WTC11 (cell line): Measurements from ENCODE around the gene NID2. TPM values are rescaled to one million over a fixed set of nuclear protein-coding genes. Genes with fewer than 3 reads are reported as not detected.

ENCODE experiments used
- ATAC-seq: fragments of 200-7000 bp; cut with Tn5 transposase; 2 replicates; pipeline ENCODE4 v1.10.0; 2021; ENCODE audit warnings: mild to moderate bottlenecking, moderate library complexity
- CTCF ChIA-PET: fragments of 300-600 bp; sonication (Branson Sonifier 250); formaldehyde crosslinking; loops from one replicate; lab custom pipeline; 2021; ENCODE audit warnings: antibody characterized with exemption; lab: Charles Lee
- POLR2A ChIA-PET: fragments of 350-600 bp; sonication (Branson Sonifier 250); formaldehyde crosslinking; loops from one replicate; lab custom pipeline; 2021; ENCODE audit warnings: antibody characterized with exemption; lab: Charles Lee
- DNase-seq: peaks from one replicate; pipeline ENCODE4 v3.0.0; 2021; ENCODE audit warnings: low spot score
- H3K27ac Mint-ChIP-seq: 2 replicates; pipeline ENCODE4 v1.8.0; 2021; ENCODE audit warnings: mixed read lengths
- H3K27me3 Mint-ChIP-seq: 2 replicates; pipeline ENCODE4 v1.8.0; 2021; ENCODE audit warnings: low read depth, mild to moderate bottlenecking, moderate library complexity, mixed read lengths
- H3K36me3 Mint-ChIP-seq: 2 replicates; pipeline ENCODE4 v1.8.0; 2021; ENCODE audit warnings: mixed read lengths
- H3K4me1 Mint-ChIP-seq: 2 replicates; pipeline ENCODE4 v1.8.0; 2022; ENCODE audit warnings: mixed read lengths
- H3K4me3 Mint-ChIP-seq: 2 replicates; pipeline ENCODE4 v1.8.0; 2021; ENCODE audit warnings: mild to moderate bottlenecking, moderate library complexity, mixed read lengths
- H3K9me3 Mint-ChIP-seq: 2 replicates; pipeline ENCODE4 v1.8.0; 2021; ENCODE audit warnings: mixed read lengths
- ATF2 ChIP-seq: sonication (generic); formaldehyde crosslinking; IDR thresholded peaks from 2 replicates; pipeline ENCODE4 v1.8.1; 2022; ENCODE audit warnings: low read depth, missing genetic modification reagents, borderline replicate concordance
- CBFB ChIP-seq: sonication (generic); formaldehyde crosslinking; IDR thresholded peaks from 2 replicates; pipeline ENCODE4 v1.8.1; 2022; ENCODE audit warnings: mild to moderate bottlenecking, low read depth, missing genetic modification reagents
- CREB1 ChIP-seq: sonication (generic); formaldehyde crosslinking; IDR thresholded peaks from 2 replicates; pipeline ENCODE4 v1.8.0; 2023; ENCODE audit warnings: mild to moderate bottlenecking, missing genetic modification reagents
- CTCF ChIP-seq: fragments of 200-600 bp; IDR thresholded peaks from 2 replicates; pipeline ENCODE4 v1.8.0; 2022; ENCODE audit warnings: antibody characterized with exemption
- ELF4 ChIP-seq: sonication (generic); formaldehyde crosslinking; IDR thresholded peaks from 2 replicates; pipeline ENCODE4 v1.8.1; 2022; ENCODE audit warnings: low read depth, mild to moderate bottlenecking, moderate library complexity, missing genetic modification reagents
- GRHL2 ChIP-seq: fragments of 250-450 bp; sonication (Bioruptor Pico); IDR thresholded peaks from 2 replicates; pipeline ENCODE4 v1.8.0; 2022; ENCODE audit warnings: mild to moderate bottlenecking, moderate library complexity; ENCODE audit not compliant: insufficient replicate concordance, severe bottlenecking
- HMGA2 ChIP-seq: fragments of 250-450 bp; sonication (Bioruptor Pico); IDR thresholded peaks from 2 replicates; pipeline ENCODE4 v1.4.0; 2021; ENCODE audit warnings: mild to moderate bottlenecking, moderate library complexity
- IRF2 ChIP-seq: sonication (generic); formaldehyde crosslinking; IDR thresholded peaks from 2 replicates; pipeline ENCODE4 v1.8.0; 2022; ENCODE audit warnings: low read depth, missing genetic modification reagents, borderline replicate concordance
- JUN ChIP-seq: sonication (generic); formaldehyde crosslinking; IDR thresholded peaks from 2 replicates; pipeline ENCODE4 v1.8.0; 2023; ENCODE audit warnings: mild to moderate bottlenecking, missing genetic modification reagents
- MYBL2 ChIP-seq: sonication (generic); formaldehyde crosslinking; IDR thresholded peaks from 2 replicates; pipeline ENCODE4 v1.8.1; 2023; ENCODE audit warnings: mild to moderate bottlenecking, moderate library complexity, missing genetic modification reagents
- NFE2L1 ChIP-seq: sonication (generic); formaldehyde crosslinking; IDR thresholded peaks from 2 replicates; pipeline ENCODE4 v1.8.1; 2023; ENCODE audit warnings: missing genetic modification reagents
- NFYB ChIP-seq: sonication (generic); formaldehyde crosslinking; conservative IDR thresholded peaks from 2 replicates; pipeline ENCODE4 v1.8.0; 2022; ENCODE audit warnings: low read depth, missing genetic modification reagents
- NR2C2 ChIP-seq: sonication (generic); formaldehyde crosslinking; IDR thresholded peaks from 2 replicates; pipeline ENCODE4 v1.8.0; 2022; ENCODE audit warnings: mild to moderate bottlenecking, missing genetic modification reagents
- OVOL2 ChIP-seq: fragments of 250-450 bp; sonication (Bioruptor Pico); IDR thresholded peaks from 2 replicates; pipeline ENCODE4 v1.9.0; 2021; ENCODE audit warnings: mild to moderate bottlenecking, borderline replicate concordance
- PRRX2 ChIP-seq: fragments of 250-450 bp; sonication (Bioruptor Pico); IDR thresholded peaks from 2 replicates; pipeline ENCODE4 v1.8.0; 2021; ENCODE audit warnings: mild to moderate bottlenecking
- SMAD3 ChIP-seq: sonication (generic); formaldehyde crosslinking; IDR thresholded peaks from 2 replicates; pipeline ENCODE4 v1.8.0; 2022; ENCODE audit warnings: missing genetic modification reagents, mild to moderate bottlenecking, borderline replicate concordance
- SMAD4 ChIP-seq: sonication (generic); formaldehyde crosslinking; IDR thresholded peaks from 2 replicates; pipeline ENCODE4 v1.8.0; 2022; ENCODE audit warnings: mild to moderate bottlenecking, missing genetic modification reagents
- TEAD4 ChIP-seq: sonication (generic); formaldehyde crosslinking; IDR thresholded peaks from 2 replicates; pipeline ENCODE4 v1.8.0; 2022; ENCODE audit warnings: mild to moderate bottlenecking, missing genetic modification reagents
- USF1 ChIP-seq: sonication (generic); formaldehyde crosslinking; IDR thresholded peaks from 2 replicates; pipeline ENCODE4 v1.8.0; 2022; ENCODE audit warnings: mild to moderate bottlenecking, missing genetic modification reagents
- ZNF219 ChIP-seq: sonication (generic); formaldehyde crosslinking; IDR thresholded peaks from 2 replicates; pipeline ENCODE4 v1.8.0; 2023; ENCODE audit warnings: missing genetic modification reagents, mild to moderate bottlenecking, borderline replicate concordance
- ZNF317 ChIP-seq: sonication (generic); formaldehyde crosslinking; IDR thresholded peaks from 2 replicates; pipeline ENCODE4 v1.8.1; 2023; ENCODE audit warnings: low read depth, mild to moderate bottlenecking, moderate library complexity, missing genetic modification reagents, borderline replicate concordance
- ZNF416 ChIP-seq: fragments of 250-450 bp; sonication (Bioruptor Pico); IDR thresholded peaks from 2 replicates; pipeline ENCODE4 v1.9.0; 2021; ENCODE audit warnings: mild to moderate bottlenecking, inconsistent platforms
- ZNF512 ChIP-seq: sonication (generic); formaldehyde crosslinking; IDR thresholded peaks from 2 replicates; pipeline ENCODE4 v1.8.1; 2022; ENCODE audit warnings: missing genetic modification reagents, borderline replicate concordance
- total RNA-seq: library from RNA; stranded (reverse); gene quantifications from 3 replicates; pipeline ENCODE4 v1.2.3, GENCODE V29; 2021
- TF ChIP-seq, protein P1 (sequence below): sonication (generic); formaldehyde crosslinking; IDR thresholded peaks from 2 replicates; pipeline ENCODE4 v1.8.1; 2022; ENCODE audit warnings: mild to moderate bottlenecking, missing genetic modification reagents, moderate library complexity, borderline replicate concordance
- TF ChIP-seq, protein P2 (sequence below): fragments of 250-450 bp; sonication (Bioruptor Pico); IDR thresholded peaks from 2 replicates; pipeline ENCODE4 v1.9.0; 2021; ENCODE audit warnings: mild to moderate bottlenecking
- TF ChIP-seq, protein P3 (sequence below): sonication (generic); formaldehyde crosslinking; IDR thresholded peaks from 2 replicates; pipeline ENCODE4 v1.8.1; 2023; ENCODE audit warnings: mild to moderate bottlenecking, missing genetic modification reagents, moderate library complexity
- TF ChIP-seq, protein P4 (sequence below): sonication (generic); formaldehyde crosslinking; IDR thresholded peaks from 2 replicates; pipeline ENCODE4 v1.8.1; 2023; ENCODE audit warnings: mild to moderate bottlenecking, moderate library complexity, missing genetic modification reagents

Gene NID2
- total RNA-seq, 1 experiment from 2014 or later, result 5.4 TPM

DNA sequence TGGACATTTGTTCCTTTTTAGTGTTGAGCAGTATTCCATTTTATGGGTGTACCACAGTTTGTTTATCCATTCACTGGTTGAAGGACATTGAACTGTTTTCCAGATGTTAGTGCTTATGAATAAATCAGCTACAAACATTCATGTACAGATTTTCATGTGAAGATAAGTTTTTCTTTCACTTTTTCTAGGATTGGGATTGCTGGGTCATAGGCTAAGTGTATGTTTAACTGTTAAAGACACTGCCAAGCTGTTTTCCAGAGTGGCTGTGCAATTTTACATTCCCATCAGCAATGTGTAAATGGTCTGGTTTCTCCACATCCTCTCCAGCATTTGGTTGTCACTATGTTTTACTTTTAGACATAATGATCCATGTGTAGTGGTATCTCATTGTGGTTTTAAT, 14.0 kb upstream of the NID2 start:
- ATAC-seq (no peak), DNase-seq (no peak)
- no peak overlapping the region for H3K27ac Mint-ChIP-seq
- H3K27me3 Mint-ChIP-seq, result peaks cover 6% of the 10 kb centered on the region
- peaks cover 5% of the 10 kb centered on the region for H3K36me3 Mint-ChIP-seq
- H3K4me3 Mint-ChIP-seq, result no peak overlapping the region
- H3K9me3 Mint-ChIP-seq, result peaks cover 14% of the 10 kb centered on the region
- H3K4me1 Mint-ChIP-seq, result no peaks in the 10 kb centered on the region
- POLR2A ChIA-PET, result no interaction called here
- CTCF ChIA-PET, result no interaction called here
- TF ChIP-seq ZNF317 (CRISPR knock-in tag), result no peak
- TF ChIP-seq, protein P1, sequence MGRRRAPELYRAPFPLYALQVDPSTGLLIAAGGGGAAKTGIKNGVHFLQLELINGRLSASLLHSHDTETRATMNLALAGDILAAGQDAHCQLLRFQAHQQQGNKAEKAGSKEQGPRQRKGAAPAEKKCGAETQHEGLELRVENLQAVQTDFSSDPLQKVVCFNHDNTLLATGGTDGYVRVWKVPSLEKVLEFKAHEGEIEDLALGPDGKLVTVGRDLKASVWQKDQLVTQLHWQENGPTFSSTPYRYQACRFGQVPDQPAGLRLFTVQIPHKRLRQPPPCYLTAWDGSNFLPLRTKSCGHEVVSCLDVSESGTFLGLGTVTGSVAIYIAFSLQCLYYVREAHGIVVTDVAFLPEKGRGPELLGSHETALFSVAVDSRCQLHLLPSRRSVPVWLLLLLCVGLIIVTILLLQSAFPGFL (CRISPR knock-in tag), result no peak
- TF ChIP-seq HMGA2, result no peak
- no peak for TF ChIP-seq ATF2
- TF ChIP-seq PRRX2 (CRISPR knock-in tag), result no peak
- TF ChIP-seq SMAD4 (CRISPR knock-in tag), result no peak
- no peak for TF ChIP-seq MYBL2
- no peak for TF ChIP-seq SMAD3 (CRISPR knock-in tag)
- no peak for TF ChIP-seq TEAD4 (CRISPR knock-in tag)
- no peak for TF ChIP-seq ZNF416 (CRISPR knock-in tag)
- no peak for TF ChIP-seq CREB1 (CRISPR knock-in tag)
- TF ChIP-seq JUN, result no peak
- no peak for TF ChIP-seq ELF4
- no peak for TF ChIP-seq OVOL2 (CRISPR knock-in tag)
- no peak for TF ChIP-seq NFYB (CRISPR knock-in tag)
- no peak for TF ChIP-seq USF1 (CRISPR knock-in tag)
- TF ChIP-seq GRHL2 (CRISPR knock-in tag), result no peak
- TF ChIP-seq, all 79 proteins: peak for 0

DNA sequence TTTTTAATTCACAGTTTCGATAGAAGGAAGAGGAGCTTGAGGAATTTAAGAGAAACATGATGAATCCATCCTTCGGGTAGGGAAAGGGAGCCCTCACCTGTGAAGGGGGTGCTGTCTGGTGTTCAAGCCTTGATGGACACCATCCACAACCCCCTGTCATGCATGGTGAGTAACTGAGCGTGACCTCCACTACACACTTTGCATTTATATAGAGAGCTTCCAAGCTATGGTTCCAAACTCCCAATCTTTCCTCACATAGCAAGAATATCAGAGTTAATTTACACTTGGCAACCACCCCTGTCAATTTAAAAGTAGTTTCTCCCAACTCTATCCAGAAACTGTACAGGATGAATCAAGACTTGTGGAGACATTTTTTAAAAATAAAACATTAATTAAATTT, 13.1 kb upstream of the NID2 start:
- Mint-ChIP-seq H3K36me3 (peaks cover 5% of the 10 kb centered on the region), H3K4me1 (no peaks in the 10 kb centered on the region), H3K27me3 (peaks cover 6% of the 10 kb centered on the region), H3K4me3 (no peak overlapping the region), H3K9me3 (peaks cover 14% of the 10 kb centered on the region), H3K27ac (no peak overlapping the region)
- ChIA-PET POLR2A (interaction anchor here (1.0 kb wide), 1 partner anchor 10 kb away, joined by 3 read pairs; no protein-coding TSS in a partner anchor), CTCF (interaction anchor here (2.4 kb wide), 1 partner anchor 13 kb away, joined by 8 read pairs; the partner anchor contains the start of gene NID2)
- DNase-seq (no peak), ATAC-seq (no peak)
- TF ChIP-seq NFE2L1 (no peak), OVOL2 (CRISPR knock-in tag) (no peak), ZNF219 (CRISPR knock-in tag) (no peak), NR2C2 (CRISPR knock-in tag) (no peak), IRF2 (CRISPR knock-in tag) (no peak), ZNF512 (CRISPR knock-in tag) (no peak), CTCF (no peak), CBFB (CRISPR knock-in tag) (no peak)
- TF ChIP-seq, protein P2, sequence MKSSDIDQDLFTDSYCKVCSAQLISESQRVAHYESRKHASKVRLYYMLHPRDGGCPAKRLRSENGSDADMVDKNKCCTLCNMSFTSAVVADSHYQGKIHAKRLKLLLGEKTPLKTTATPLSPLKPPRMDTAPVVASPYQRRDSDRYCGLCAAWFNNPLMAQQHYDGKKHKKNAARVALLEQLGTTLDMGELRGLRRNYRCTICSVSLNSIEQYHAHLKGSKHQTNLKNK (CRISPR knock-in tag), result no peak
- TF ChIP-seq, protein P3, sequence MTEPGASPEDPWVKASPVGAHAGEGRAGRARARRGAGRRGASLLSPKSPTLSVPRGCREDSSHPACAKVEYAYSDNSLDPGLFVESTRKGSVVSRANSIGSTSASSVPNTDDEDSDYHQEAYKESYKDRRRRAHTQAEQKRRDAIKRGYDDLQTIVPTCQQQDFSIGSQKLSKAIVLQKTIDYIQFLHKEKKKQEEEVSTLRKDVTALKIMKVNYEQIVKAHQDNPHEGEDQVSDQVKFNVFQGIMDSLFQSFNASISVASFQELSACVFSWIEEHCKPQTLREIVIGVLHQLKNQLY (CRISPR knock-in tag), result no peak
- TF ChIP-seq, protein P4, sequence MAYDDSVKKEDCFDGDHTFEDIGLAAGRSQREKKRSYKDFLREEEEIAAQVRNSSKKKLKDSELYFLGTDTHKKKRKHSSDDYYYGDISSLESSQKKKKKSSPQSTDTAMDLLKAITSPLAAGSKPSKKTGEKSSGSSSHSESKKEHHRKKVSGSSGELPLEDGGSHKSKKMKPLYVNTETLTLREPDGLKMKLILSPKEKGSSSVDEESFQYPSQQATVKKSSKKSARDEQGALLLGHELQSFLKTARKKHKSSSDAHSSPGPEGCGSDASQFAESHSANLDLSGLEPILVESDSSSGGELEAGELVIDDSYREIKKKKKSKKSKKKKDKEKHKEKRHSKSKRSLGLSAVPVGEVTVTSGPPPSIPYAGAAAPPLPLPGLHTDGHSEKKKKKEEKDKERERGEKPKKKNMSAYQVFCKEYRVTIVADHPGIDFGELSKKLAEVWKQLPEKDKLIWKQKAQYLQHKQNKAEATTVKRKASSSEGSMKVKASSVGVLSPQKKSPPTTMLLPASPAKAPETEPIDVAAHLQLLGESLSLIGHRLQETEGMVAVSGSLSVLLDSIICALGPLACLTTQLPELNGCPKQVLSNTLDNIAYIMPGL, result no peak
